Endodermal cell (in vitro differentiated cells): ENCODE data around the gene CREBBP. TPM values are rescaled to one million over a fixed set of nuclear protein-coding genes. Genes with fewer than 3 reads are reported as not detected.

ENCODE experiments used
- DNase-seq: peaks from one replicate; pipeline ENCODE4 v3.0.0-alpha.2; 2017
- H3K27ac ChIP-seq: 2 replicates; pipeline ENCODE4 v1.5.1; 2013; ENCODE audit warnings: mild to moderate bottlenecking, low read depth, low read length, moderate library complexity
- H3K27me3 ChIP-seq: 2 replicates; pipeline ENCODE4 v1.6.1; 2013; ENCODE audit warnings: mild to moderate bottlenecking, low read length, moderate library complexity; ENCODE audit not compliant: insufficient read depth, control insufficient read depth, poor library complexity, severe bottlenecking
- H3K36me3 ChIP-seq: 2 replicates; pipeline ENCODE4 v1.7.0; 2013; ENCODE audit warnings: mild to moderate bottlenecking, low read length, moderate library complexity; ENCODE audit not compliant: control insufficient read depth, insufficient read depth
- H3K4me1 ChIP-seq: one replicate; pipeline ENCODE4 v1.7.0; 2013; ENCODE audit warnings: low read length; ENCODE audit not compliant: control insufficient read depth, insufficient read depth
- H3K4me3 ChIP-seq: 2 replicates; pipeline ENCODE4 v1.5.1; 2013; ENCODE audit warnings: mild to moderate bottlenecking, low read length, moderate library complexity
- H3K9ac ChIP-seq: 2 replicates; pipeline ENCODE4 v1.6.1; 2013; ENCODE audit warnings: mild to moderate bottlenecking, low read length, moderate library complexity; ENCODE audit not compliant: poor library complexity, severe bottlenecking; ENCODE audit errors: extremely low read depth
- H3K9me3 ChIP-seq: 2 replicates; pipeline ENCODE4 v1.6.1; 2013; ENCODE audit warnings: mild to moderate bottlenecking, low read length, moderate library complexity; ENCODE audit not compliant: control insufficient read depth
- H3K27ac Mint-ChIP-seq: 2 replicates; pipeline ENCODE4 v1.8.0; 2020; ENCODE audit warnings: mixed read lengths
- H3K27me3 Mint-ChIP-seq: 2 replicates; pipeline ENCODE4 v1.8.0; 2021; ENCODE audit warnings: mild to moderate bottlenecking, mixed read lengths; ENCODE audit not compliant: insufficient read depth
- H3K36me3 Mint-ChIP-seq: 2 replicates; pipeline ENCODE4 v1.8.0; 2020; ENCODE audit warnings: low read depth, mixed read lengths
- H3K4me1 Mint-ChIP-seq: 2 replicates; pipeline ENCODE4 v1.8.0; 2020; ENCODE audit warnings: mixed read lengths
- H3K4me3 Mint-ChIP-seq: 2 replicates; pipeline ENCODE4 v1.8.0; 2020; ENCODE audit warnings: mild to moderate bottlenecking, moderate library complexity, mixed read lengths
- H3K9me3 Mint-ChIP-seq: 2 replicates; pipeline ENCODE4 v1.8.0; 2020; ENCODE audit warnings: mild to moderate bottlenecking, mixed read lengths
- CTCF ChIP-seq: fragments of 200-600 bp; sonication (generic); conservative IDR thresholded peaks from 2 replicates; pipeline ENCODE4 v1.5.0; 2021; ENCODE audit warnings: antibody characterized with exemption, mild to moderate bottlenecking
- WGBS, 2 experiments: methylation state at CpG; one replicate each; pipeline versions ENCODE4 v1.1.5 to v1.1.7; 2013; ENCODE audit warnings: missing lambda C conversion rate in 2 of 2, mixed read lengths in 1 of 2; ENCODE audit not compliant: insufficient coverage in 1 of 2, insufficient read length in 1 of 2; 5-methylcytosine and 5-hydroxymethylcytosine counted together
- total RNA-seq, 2 donors: library from RNA; stranded (reverse); fragmentation: NEBNext Ultra II Directional in 1 of 2; extraction: Animal tissue kit (Norgen Biotek cat#: 25700) in 1 of 2; gene quantifications; 2 replicates in 1 of 2; 3 replicates in 1 of 2; pipeline ENCODE4 v1.2.1, GENCODE V29; 2021

Gene CREBBP
- total RNA-seq, 2 donors from 2014 or later = 71.1 to 103 TPM

- 98% methylated on average over 5 of the region's 6 CpGs; no CpG with 5 or more reads in 1 of the 2 experiments for WGBS, 2 experiments
- H3K36me3 ChIP-seq = peaks cover 56% of the 10 kb centered on the region
- peaks cover 18% of the 10 kb centered on the region for H3K4me1 Mint-ChIP-seq
These were observed 33.9 kb downstream of the CREBBP start for GRCh38 chr16:3846595-3847091.

GRCh38 chr16:3846087-3846486 lies 34.4 kb downstream of the CREBBP start:
- no peak for DNase-seq
- H3K9me3 ChIP-seq = no peaks in the 10 kb centered on the region
- no peak overlapping the region for H3K9ac ChIP-seq
- H3K27ac ChIP-seq = no peak overlapping the region
- peaks cover 43% of the 10 kb centered on the region for H3K36me3 Mint-ChIP-seq
- H3K27ac Mint-ChIP-seq = peak overlapping the region; percentile 30
- no peaks in the 10 kb centered on the region for H3K4me1 ChIP-seq
- no peaks in the 10 kb centered on the region for H3K27me3 Mint-ChIP-seq
- no peaks in the 10 kb centered on the region for H3K27me3 ChIP-seq
- H3K36me3 ChIP-seq = peaks cover 56% of the 10 kb centered on the region
- TF ChIP-seq CTCF = no peak
- H3K4me3 Mint-ChIP-seq = no peak overlapping the region
- H3K9me3 Mint-ChIP-seq = no peaks in the 10 kb centered on the region
- peaks cover 18% of the 10 kb centered on the region for H3K4me1 Mint-ChIP-seq
- H3K4me3 ChIP-seq = no peak overlapping the region

More at GRCh38 chr16:3846595-3847091, 33.9 kb downstream of the CREBBP start:
- TF ChIP-seq CTCF = no peak
- Mint-ChIP-seq H3K9me3 (no peaks in the 10 kb centered on the region), H3K27ac (peak overlapping the region; percentile 30), H3K4me3 (no peak overlapping the region), H3K27me3 (no peaks in the 10 kb centered on the region), H3K36me3 (peaks cover 43% of the 10 kb centered on the region)
- DNase-seq = no peak
- Histone ChIP-seq H3K4me3 (no peak overlapping the region), H3K9ac (no peak overlapping the region), H3K9me3 (no peaks in the 10 kb centered on the region), H3K27ac (no peak overlapping the region), H3K4me1 (no peaks in the 10 kb centered on the region), H3K27me3 (no peaks in the 10 kb centered on the region)

- H3K27ac ChIP-seq = no peak overlapping the region
- WGBS, 2 experiments = 91 to 100% methylated on average over 1 to 2 of the region's 3 CpGs
- H3K27ac Mint-ChIP-seq = no peak overlapping the region
These were observed 37.5 kb downstream of the CREBBP start for GRCh38 chr16:3842994-3843393.

More at GRCh38 chr16:3842994-3843393, 37.5 kb downstream of the CREBBP start:
- peaks cover 18% of the 10 kb centered on the region for H3K4me1 Mint-ChIP-seq
- Histone ChIP-seq H3K4me1 (no peaks in the 10 kb centered on the region), H3K9ac (no peak overlapping the region), H3K27me3 (no peaks in the 10 kb centered on the region), H3K4me3 (no peak overlapping the region), H3K36me3 (peaks cover 42% of the 10 kb centered on the region), H3K9me3 (no peaks in the 10 kb centered on the region)
- no peaks in the 10 kb centered on the region for H3K27me3 Mint-ChIP-seq
- no peaks in the 10 kb centered on the region for H3K9me3 Mint-ChIP-seq
- H3K36me3 Mint-ChIP-seq = peaks cover 24% of the 10 kb centered on the region
- DNase-seq = no peak
- no peak for TF ChIP-seq CTCF
- H3K4me3 Mint-ChIP-seq = no peak overlapping the region
